HepG2 (cell line): ENCODE data around the gene HEBP1. TPM values are rescaled to one million over a fixed set of nuclear protein-coding genes. Genes with fewer than 3 reads are reported as not detected.

Experiments
- ATAC-seq: fragments of 200-7000 bp; cut with Tn5 transposase; 3 replicates; pipeline ENCODE4 v1.9.1; 2020; ENCODE audit warnings: mild to moderate bottlenecking, moderate library complexity
- BruUV-seq: library from RNA; stranded (reverse); fragments of 400-500 nt; replicated peaks from 2 replicates; lab custom pipeline; 2021; lab: Mats Ljungman, UMichigan
- CTCF ChIA-PET: fragments of 300-600 bp; formaldehyde crosslinking; extraction: SDS; loops from one replicate; lab custom pipeline; 2021; ENCODE audit warnings: low total read pairs, inconsistent platforms, low intra/inter-chr PET ratio; lab: Yijun Ruan, JAX
- POLR2A ChIA-PET: fragments of 350-600 bp; sonication (Branson Sonifier 250); formaldehyde crosslinking; loops from one replicate; lab custom pipeline; 2020; ENCODE audit warnings: antibody characterized with exemption, inconsistent platforms; lab: Yijun Ruan, JAX
- DNase-seq: peaks from one replicate; pipeline ENCODE4 v3.0.0-alpha.2; 2015; ENCODE audit warnings: low spot score
- FAIRE-seq: peaks from 3 replicates; lab custom pipeline; 2011; peaks lifted over from hg19 to GRCh38; lab: Jason Lieb, UNC
- H2AFZ ChIP-seq: one replicate; pipeline ENCODE4 v1.6.1; 2011; ENCODE audit warnings: low read length, inconsistent platforms
- H3K27ac ChIP-seq: fragments of 300-600 bp; 3 replicates; pipeline ENCODE4 v1.8.0; 2011; ENCODE audit warnings: mixed run types, mild to moderate bottlenecking, mixed read lengths, low read length, inconsistent platforms; ENCODE audit not compliant: insufficient read depth; ENCODE audit errors: extremely low read length
- H3K27me3 ChIP-seq, 2 experiments: fragments of 200-600 bp in 1 of 2; 2 replicates in 1 of 2; 3 replicates in 1 of 2; pipeline versions ENCODE4 v1.6.0 to v1.8.0; 2011; ENCODE audit warnings: low read length in 2 of 2, mild to moderate bottlenecking in 2 of 2, moderate library complexity in 2 of 2, inconsistent platforms in 1 of 2; ENCODE audit not compliant: insufficient read depth in 2 of 2, control insufficient read depth in 1 of 2
- H3K36me3 ChIP-seq, 2 experiments: fragments of 200-600 bp in 1 of 2; replicated peaks in 1 of 2; 2 replicates in 1 of 2; 3 replicates in 1 of 2; pipeline versions ENCODE4 v1.5.1 to v1.8.0; 2011; ENCODE audit warnings: low read length in 2 of 2, inconsistent platforms in 1 of 2; ENCODE audit not compliant: insufficient read depth in 2 of 2, control insufficient read depth in 1 of 2
- H3K4me1 ChIP-seq: 2 replicates; pipeline ENCODE4 v1.5.1; 2012; ENCODE audit warnings: low read length, inconsistent platforms; ENCODE audit not compliant: insufficient read depth
- H3K4me2 ChIP-seq: 2 replicates; pipeline ENCODE4 v1.6.0; 2011; ENCODE audit warnings: low read depth, low read length, inconsistent platforms
- H3K4me3 ChIP-seq, 3 experiments: fragments of 200-600 bp in 1 of 3; sonication (generic), shearing (Covaris generic) in 1 of 3; replicated peaks in 1 of 3; 2 replicates each; pipeline ENCODE4 v1.5.1; 2011 to 2016; ENCODE audit warnings: low read length in 3 of 3, inconsistent platforms in 2 of 3, low read depth in 2 of 3, mild to moderate bottlenecking in 2 of 3, control low read depth in 1 of 3, mixed read lengths in 1 of 3; ENCODE audit not compliant: insufficient read depth in 1 of 3
- H3K79me2 ChIP-seq: one replicate; pipeline ENCODE4 v1.6.1; 2011; ENCODE audit warnings: low read length, inconsistent platforms; ENCODE audit not compliant: insufficient read depth
- H3K9ac ChIP-seq: 2 replicates; pipeline ENCODE4 v1.6.0; 2011; ENCODE audit warnings: mild to moderate bottlenecking, low read depth, low read length, inconsistent platforms; ENCODE audit not compliant: insufficient read depth
- H3K9me3 ChIP-seq: 2 replicates; pipeline ENCODE4 v1.5.1; 2012; ENCODE audit warnings: mild to moderate bottlenecking, low read length
- H4K20me1 ChIP-seq: 2 replicates; pipeline ENCODE4 v1.6.0; 2011; ENCODE audit warnings: inconsistent platforms, mild to moderate bottlenecking, low read length, moderate library complexity; ENCODE audit not compliant: insufficient read depth
- ELF1 ChIP-seq: sonication (generic); formaldehyde crosslinking; IDR thresholded peaks from 2 replicates; pipeline ENCODE4 v1.4.0; 2020; ENCODE audit warnings: missing genetic modification reagents
- ERF ChIP-seq: IDR thresholded peaks from 2 replicates; pipeline ENCODE4 v1.6.1; 2018; ENCODE audit warnings: missing biosample characterization, missing genetic modification reagents
- ZNF180 ChIP-seq: sonication (generic); formaldehyde crosslinking; IDR thresholded peaks from 2 replicates; pipeline ENCODE4 v1.4.0; 2020; ENCODE audit warnings: low read depth, missing genetic modification reagents, borderline replicate concordance
- ZNF616 ChIP-seq: sonication (generic); formaldehyde crosslinking; IDR thresholded peaks from 2 replicates; pipeline ENCODE4 v1.5.0; 2020; ENCODE audit warnings: low read depth, mild to moderate bottlenecking, missing genetic modification reagents
- ZNF782 ChIP-seq: sonication (generic); formaldehyde crosslinking; IDR thresholded peaks from 2 replicates; pipeline ENCODE4 v1.4.0; 2020; ENCODE audit warnings: missing genetic modification reagents, mild to moderate bottlenecking, borderline replicate concordance
- ZNF879 ChIP-seq: sonication (generic); formaldehyde crosslinking; IDR thresholded peaks from 2 replicates; pipeline ENCODE4 v1.8.1; 2023; ENCODE audit warnings: missing genetic modification reagents
- WGBS: methylation state at CpG from one replicate; pipeline ENCODE4 v1.1.6; 2017; ENCODE audit warnings: low lambda C conversion rate; 5-methylcytosine and 5-hydroxymethylcytosine counted together
- in situ Hi-C: cut with HindIII; loops from 2 replicates; pipeline ENCODE4 v1.10.0; 2017; ENCODE audit warnings: low pct_unique_long_range_greater_than_20kb; ENCODE audit not compliant: extremely low pct_ligation_motif_present
- intact Hi-C: fragments of 100-400 bp; cut with micrococcal nuclease; formaldehyde crosslinking; loops from one replicate; pipeline ENCODE4 v1.10.0; 2022; ENCODE audit not compliant: unreplicated experiment
- polyA plus RNA-seq, 8 experiments: library from polyadenylated mRNA; depleted of rRNA in 3 of 8; stranded (reverse) in 7 of 8; unstranded in 1 of 8; fragments of >200 nt; fragmentation: Illumina TruSeq in 4 of 8; extraction: Trizol in 4 of 8; gene quantifications; 2 replicates each; pipeline versions ENCODE4 v1.2.1 to v1.2.3, GENCODE V29; 2011 to 2016; ENCODE audit warnings: low read depth in 4 of 8, missing spikeins in 1 of 8, mixed read lengths in 1 of 8; ENCODE audit not compliant: insufficient read depth in 1 of 8
- total RNA-seq, 5 experiments: library from RNA; depleted of rRNA; stranded (reverse); fragments of >200 nt; fragmentation: Illumina TruSeq; extraction: Trizol; gene quantifications; 2 replicates each; pipeline ENCODE4 v1.2.3, GENCODE V29; 2016; ENCODE audit warnings: low read depth in 1 of 5
- TF ChIP-seq, protein P1 (sequence below): sonication (generic); formaldehyde crosslinking; IDR thresholded peaks from 2 replicates; pipeline ENCODE4 v1.8.0; 2022; ENCODE audit warnings: mild to moderate bottlenecking, missing genetic modification reagents, borderline replicate concordance

Gene HEBP1
- total and polyA plus RNA-seq, 2 of the 13 experiments (the other 11 are each of a cell fraction or from before 2014, with no cell fraction given): 7.8 to 9.4 TPM

- TF ChIP-seq ZNF180: peak; percentile 77; the same call in 1 of the 2 replicates
- no peak for TF ChIP-seq ELF1 (CRISPR knock-in tag)
- Histone ChIP-seq H3K27me3 (no peaks in the 10 kb centered on the region; a peak in 1 of 5 replicates), H3K9ac (no peak overlapping the region), H3K4me3 (no peak overlapping the region), H4K20me1 (peaks cover 4% of the 10 kb centered on the region; the same call in 1 of the 2 replicates), H3K9me3 (no peaks in the 10 kb centered on the region), H3K27ac (no peak overlapping the region), H3K4me2 (peak overlapping the region; percentile 82), H3K4me1 (peaks cover 27% of the 10 kb centered on the region), H3K36me3 (peaks cover 0 to 5% of the 10 kb centered on the region in 2 experiments; a peak in 1 of 5 replicates), H2AFZ (no peak overlapping the region), H3K79me2 (peaks cover 6% of the 10 kb centered on the region)
- DNase-seq (no peak), FAIRE-seq (no peak), ATAC-seq (no peak)
- BruUV-seq: no TSS peak
- POLR2A ChIA-PET: no interaction called here
- WGBS: 94% methylated on average over 4 of the region's 4 CpGs
- intact Hi-C loops: no loop called here
- in situ Hi-C loops: no loop called here
- CTCF ChIA-PET: no interaction called here
Observed at GRCh38 chr12:12998248-12998647, 1.8 kb downstream of the HEBP1 start.

- DNase-seq (no peak), ATAC-seq (no peak), FAIRE-seq (no peak)
- ChIA-PET CTCF (no interaction called here), POLR2A (no interaction called here)
- H3K27me3 ChIP-seq: no peaks in the 10 kb centered on the region; a peak in 1 of 5 replicates
- no peak overlapping the region for H3K27ac ChIP-seq
- H3K4me1 ChIP-seq: peaks cover 28% of the 10 kb centered on the region
- no peak overlapping the region for H3K9ac ChIP-seq
- peaks cover 6% of the 10 kb centered on the region for H3K79me2 ChIP-seq
- no peak for TF ChIP-seq ZNF782 (CRISPR knock-in tag)
- no peak for TF ChIP-seq ZNF879 (CRISPR knock-in tag)
- no peak for TF ChIP-seq ZNF616 (CRISPR knock-in tag)
- TF ChIP-seq, protein P1, sequence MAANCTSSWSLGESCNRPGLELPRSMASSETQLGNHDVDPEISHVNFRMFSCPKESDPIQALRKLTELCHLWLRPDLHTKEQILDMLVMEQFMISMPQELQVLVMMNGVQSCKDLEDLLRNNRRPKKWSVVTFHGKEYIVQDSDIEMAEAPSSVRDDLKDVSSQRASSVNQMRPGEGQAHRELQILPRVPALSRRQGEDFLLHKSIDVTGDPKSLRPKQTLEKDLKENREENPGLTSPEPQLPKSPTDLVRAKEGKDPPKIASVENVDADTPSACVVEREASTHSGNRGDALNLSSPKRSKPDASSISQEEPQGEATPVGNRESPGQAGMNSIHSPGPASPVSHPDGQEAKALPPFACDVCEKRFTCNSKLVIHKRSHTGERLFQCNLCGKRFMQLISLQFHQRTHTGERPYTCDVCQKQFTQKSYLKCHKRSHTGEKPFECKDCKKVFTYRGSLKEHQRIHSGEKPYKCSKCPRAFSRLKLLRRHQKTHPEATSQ: no peak
- TF ChIP-seq ERF (CRISPR knock-in tag): no peak
- in situ Hi-C loops (no loop called here), intact Hi-C loops (no loop called here)
- H2AFZ ChIP-seq: no peak overlapping the region
- peaks cover 0 to 5% of the 10 kb centered on the region in 2 experiments; a peak in 1 of 5 replicates for H3K36me3 ChIP-seq
- BruUV-seq: no TSS peak
- H4K20me1 ChIP-seq: peaks cover 4% of the 10 kb centered on the region; the same call in 1 of the 2 replicates
- no peaks in the 10 kb centered on the region for H3K9me3 ChIP-seq
- no peak overlapping the region for H3K4me3 ChIP-seq
- WGBS: 60% methylated on average over 2 of the region's 2 CpGs
- 0 out of 2 replicates have a peak overlapping the region, but pooled peaks have one; percentile 15 for H3K4me2 ChIP-seq
Observed at GRCh38 chr12:12997734-12998133, 2.3 kb downstream of the HEBP1 start.
